ENCODE data around the gene CXorf65.

Gene CXorf65

DNA sequence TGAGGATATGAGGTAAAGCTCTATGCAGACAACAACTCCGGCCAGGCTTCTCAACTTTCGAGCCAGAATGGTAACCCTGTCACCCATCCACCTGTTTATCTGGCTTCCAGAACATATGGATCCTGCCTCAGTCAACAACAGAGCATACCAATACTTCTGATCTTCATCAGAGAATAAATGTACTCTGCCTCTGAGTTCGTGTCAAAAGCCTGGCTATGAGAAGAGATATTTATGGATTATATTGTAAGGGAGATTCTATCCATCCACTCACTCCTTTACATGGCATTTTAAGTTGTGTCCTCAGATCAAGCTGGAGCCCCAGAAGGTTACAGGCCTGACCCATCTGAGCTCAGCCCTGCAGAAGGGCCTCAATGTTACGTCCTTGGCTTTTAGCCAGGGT, 20.6 kb downstream of the CXorf65 start:
- H3K4me3 ChIP-seq (ENCODE audit: low read depth, low read length), result no peak overlapping the region
- no peak for DNase-seq (ENCODE audit: low read depth)
- TF ChIP-seq, protein P1, sequence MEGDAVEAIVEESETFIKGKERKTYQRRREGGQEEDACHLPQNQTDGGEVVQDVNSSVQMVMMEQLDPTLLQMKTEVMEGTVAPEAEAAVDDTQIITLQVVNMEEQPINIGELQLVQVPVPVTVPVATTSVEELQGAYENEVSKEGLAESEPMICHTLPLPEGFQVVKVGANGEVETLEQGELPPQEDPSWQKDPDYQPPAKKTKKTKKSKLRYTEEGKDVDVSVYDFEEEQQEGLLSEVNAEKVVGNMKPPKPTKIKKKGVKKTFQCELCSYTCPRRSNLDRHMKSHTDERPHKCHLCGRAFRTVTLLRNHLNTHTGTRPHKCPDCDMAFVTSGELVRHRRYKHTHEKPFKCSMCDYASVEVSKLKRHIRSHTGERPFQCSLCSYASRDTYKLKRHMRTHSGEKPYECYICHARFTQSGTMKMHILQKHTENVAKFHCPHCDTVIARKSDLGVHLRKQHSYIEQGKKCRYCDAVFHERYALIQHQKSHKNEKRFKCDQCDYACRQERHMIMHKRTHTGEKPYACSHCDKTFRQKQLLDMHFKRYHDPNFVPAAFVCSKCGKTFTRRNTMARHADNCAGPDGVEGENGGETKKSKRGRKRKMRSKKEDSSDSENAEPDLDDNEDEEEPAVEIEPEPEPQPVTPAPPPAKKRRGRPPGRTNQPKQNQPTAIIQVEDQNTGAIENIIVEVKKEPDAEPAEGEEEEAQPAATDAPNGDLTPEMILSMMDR (IDR thresholded peaks at IDR 0.05; ENCODE audit: low read depth, low read length, missing control alignments), result no peak

DNA sequence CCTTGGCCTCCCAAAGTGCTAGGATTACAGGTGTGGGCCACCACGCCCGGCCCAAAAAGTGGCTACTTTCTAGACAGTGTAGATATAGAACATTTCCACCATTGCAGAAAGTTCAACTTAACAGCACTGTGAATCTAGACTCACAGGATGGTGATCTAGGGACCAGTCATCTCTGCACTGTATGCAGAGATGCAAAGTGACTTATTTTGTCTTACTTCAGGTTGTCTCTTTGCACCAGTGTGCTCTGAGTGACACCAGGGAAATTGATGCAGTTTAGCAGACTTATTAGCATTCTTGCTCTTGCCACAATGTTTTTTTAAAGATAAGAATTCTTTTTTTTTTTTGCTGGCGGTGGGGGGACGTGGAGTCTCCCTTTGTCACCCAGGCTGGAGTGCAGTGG, 23.7 kb downstream of the CXorf65 start:
- H3K4me3 ChIP-seq (ENCODE audit: low read depth, low read length), result no peak overlapping the region
- DNase-seq (ENCODE audit: low read depth), result no peak
- TF ChIP-seq, protein P1 (IDR thresholded peaks at IDR 0.05; ENCODE audit: low read depth, low read length, missing control alignments), result no peak

DNA sequence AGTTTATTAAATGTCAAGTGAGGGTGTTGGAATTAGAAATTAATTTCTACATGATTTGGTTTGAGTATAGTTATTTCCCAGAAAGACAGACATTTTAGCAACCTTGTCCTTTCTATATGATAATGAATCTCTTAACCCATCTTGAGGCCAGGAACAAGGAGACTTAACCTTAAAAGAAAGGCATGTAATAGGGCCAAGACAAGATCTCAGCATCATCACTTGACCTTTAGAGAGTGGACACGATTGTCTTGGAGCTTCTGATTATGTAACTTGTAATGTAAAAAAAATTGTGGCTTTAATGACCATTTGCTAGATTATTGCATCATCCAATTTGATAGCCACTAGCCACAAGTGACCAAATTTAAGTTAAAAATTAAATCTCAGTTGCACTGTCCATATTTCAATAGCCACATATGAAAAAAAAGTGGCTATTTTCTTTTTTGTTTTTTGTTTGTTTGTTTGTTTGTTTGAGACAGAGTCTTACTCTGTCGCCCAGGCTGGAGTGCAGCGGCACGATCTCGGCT, 24.4 kb downstream of the CXorf65 start:
- no peak overlapping the region for H3K4me3 ChIP-seq (ENCODE audit: low read depth, low read length)
- no peak for DNase-seq (ENCODE audit: low read depth)
- TF ChIP-seq, protein P1 (IDR thresholded peaks at IDR 0.05; ENCODE audit: low read depth, low read length, missing control alignments), result no peak

DNA sequence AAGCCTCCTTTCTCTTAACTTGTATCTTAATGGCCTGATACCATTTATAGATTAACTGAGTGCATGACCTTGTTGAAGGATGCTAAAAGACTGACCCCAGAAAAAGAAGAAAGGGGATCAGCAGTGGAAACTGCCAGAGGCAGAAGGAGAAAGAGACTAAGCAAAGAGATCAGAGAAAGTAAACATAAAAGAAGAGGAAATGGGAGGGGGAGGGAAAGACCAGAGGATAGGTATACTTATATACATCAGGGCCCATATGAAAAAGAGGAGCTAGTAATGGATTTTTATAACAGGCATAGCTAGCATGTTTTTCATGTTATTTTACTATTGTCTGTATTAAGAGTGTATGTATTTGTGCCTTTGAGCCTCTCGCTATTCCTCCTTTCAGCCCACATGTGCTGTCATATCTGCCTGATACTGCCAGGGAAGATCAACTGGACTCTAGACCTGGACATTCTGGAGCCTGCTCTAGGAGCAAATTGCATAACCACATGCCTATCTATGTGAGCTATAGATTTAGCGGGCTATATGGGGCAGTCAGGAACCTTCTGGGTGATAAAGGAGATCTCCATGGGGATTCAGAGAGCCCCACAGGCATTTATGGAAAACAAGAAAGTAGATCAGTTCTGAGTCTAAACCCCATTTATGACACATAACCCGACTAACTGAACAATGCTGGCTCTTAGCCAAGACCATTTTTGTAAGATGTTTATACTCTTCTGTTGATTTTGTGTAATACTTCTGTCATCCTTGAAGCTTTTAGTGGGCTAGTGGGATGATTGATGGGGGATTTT, 25.0 kb downstream of the CXorf65 start:
- H3K4me3 ChIP-seq (ENCODE audit: low read depth, low read length), result no peak overlapping the region
- no peak for DNase-seq (ENCODE audit: low read depth)
- TF ChIP-seq, protein P1 (IDR thresholded peaks at IDR 0.05; ENCODE audit: low read depth, low read length, missing control alignments), result no peak

DNA sequence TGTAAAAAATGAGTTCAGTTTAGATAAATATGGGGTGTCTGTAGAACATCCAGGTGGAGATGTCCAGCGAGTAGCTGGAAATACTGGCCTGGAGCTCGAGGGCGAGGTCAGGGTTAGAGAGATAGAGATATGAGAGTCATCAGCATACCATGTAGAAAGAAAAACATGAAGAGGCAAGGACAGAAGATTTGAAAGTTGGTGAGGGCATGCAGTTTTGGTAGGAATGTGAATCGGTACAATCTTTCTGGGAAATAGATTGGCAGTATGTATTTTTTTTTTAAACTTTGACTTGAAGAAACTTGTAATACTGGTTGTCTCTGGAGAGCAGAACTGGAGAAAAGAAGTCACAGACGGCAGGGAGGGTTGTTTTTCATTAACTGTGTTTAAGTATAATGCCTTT, 36.0 kb downstream of the CXorf65 start:
- no peak overlapping the region for H3K4me3 ChIP-seq (ENCODE audit: low read depth, low read length)
- no peak for DNase-seq (ENCODE audit: low read depth)
- TF ChIP-seq, protein P1 (IDR thresholded peaks at IDR 0.05; ENCODE audit: low read depth, low read length, missing control alignments), result no peak

DNA sequence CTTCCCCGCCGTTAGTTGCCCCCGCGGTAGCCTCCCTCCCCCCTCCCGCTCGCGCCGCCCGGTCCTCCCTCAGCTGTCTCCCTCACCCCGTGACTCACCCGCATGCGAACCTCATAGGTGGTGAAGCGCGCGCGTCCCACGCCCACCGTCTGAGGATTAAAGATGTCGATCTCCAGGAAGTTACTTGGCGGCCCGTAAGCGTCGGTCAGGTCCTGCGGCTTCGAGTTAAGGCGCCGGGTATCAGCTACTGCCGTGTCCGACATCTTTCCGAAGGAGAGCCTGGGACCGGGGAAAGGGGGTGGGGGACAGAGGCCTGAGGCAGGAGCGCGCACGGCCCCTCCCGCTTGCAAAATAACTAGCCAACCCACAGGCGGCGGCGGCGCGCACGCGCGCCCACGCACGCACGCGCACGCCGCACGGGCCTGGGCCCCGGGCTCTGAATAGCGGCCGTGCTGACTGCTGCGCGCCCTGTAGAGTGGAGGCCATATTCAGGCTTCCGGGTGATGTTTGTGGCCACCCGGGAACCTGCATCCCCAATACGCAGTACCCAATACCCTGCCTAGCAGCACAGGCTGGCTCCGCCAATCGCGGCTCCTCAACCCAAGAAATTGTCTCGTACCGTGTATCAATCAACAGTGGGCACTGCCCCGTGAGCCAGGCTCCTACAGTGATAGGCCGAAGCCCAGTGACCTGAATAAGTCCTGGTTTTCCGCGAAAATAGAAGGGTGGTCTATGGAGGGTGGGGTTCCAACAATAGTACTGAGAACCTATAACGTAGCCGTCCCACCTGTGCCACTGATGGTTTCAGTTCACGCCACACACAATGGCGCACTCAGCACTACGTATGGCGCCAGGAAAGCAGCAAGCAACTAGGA, 38.3 kb downstream of the CXorf65 start, which contains the start of gene SNX12:
SNX12 (minus strand) TSS at position 291 of the 875 bp plus-strand sequence; CDS start at position 263, 28 bp downstream.
- peak; percentile 86 for DNase-seq (ENCODE audit: low read depth)
- H3K4me3 ChIP-seq (ENCODE audit: low read depth, low read length), result peak within 1 kb of the TSS; percentile 80
- TF ChIP-seq, protein P1 (IDR thresholded peaks at IDR 0.05; ENCODE audit: low read depth, low read length, missing control alignments), result no peak

Measured in GM12864 (cell line).